Keratinocyte (primary cell): ENCODE data around the gene SORBS2.
"Not testable (repeated sequence)": the region's sequence is repeated elsewhere in the genome, so short reads cannot be mapped to it uniquely, and the experiment has no call there.

Experiments
- CTCF ChIP-seq, 3 experiments: IDR thresholded peaks in 1 of 3; conservative IDR thresholded peaks in 1 of 3; optimal IDR thresholded peaks in 1 of 3; 2 replicates in 2 of 3; 3 replicates in 1 of 3; pipeline versions ENCODE3 to v1.5.1; 2011; ENCODE audit warnings: low read length in 3 of 3, mild to moderate bottlenecking in 3 of 3, moderate library complexity in 2 of 3, control low read depth in 1 of 3, inconsistent platforms in 1 of 3; ENCODE audit not compliant: insufficient read depth in 2 of 3; ENCODE audit errors: extremely low read depth in 1 of 3
- EZH2 ChIP-seq: IDR thresholded peaks from one replicate; pipeline ENCODE4 v1.6.1; 2012; ENCODE audit warnings: inconsistent platforms, mild to moderate bottlenecking, low read length, moderate library complexity

GRCh38 chr4:185857561-185857960, 45.6 kb upstream of the SORBS2 start:
- TF ChIP-seq CTCF (optimal IDR thresholded peaks at IDR 0.05 in 1 of 3, IDR thresholded peaks at IDR 0.05 in 1 of 3, conservative IDR thresholded peaks at IDR 0.05 in 1 of 3; ENCODE audit: extremely low read depth in 1 of 3, insufficient read depth in 2 of 3, low read length in 3 of 3); EZH2: not testable (repeated sequence)
